ENCODE results near the gene GCAT.

The GCAT gene

DNA sequence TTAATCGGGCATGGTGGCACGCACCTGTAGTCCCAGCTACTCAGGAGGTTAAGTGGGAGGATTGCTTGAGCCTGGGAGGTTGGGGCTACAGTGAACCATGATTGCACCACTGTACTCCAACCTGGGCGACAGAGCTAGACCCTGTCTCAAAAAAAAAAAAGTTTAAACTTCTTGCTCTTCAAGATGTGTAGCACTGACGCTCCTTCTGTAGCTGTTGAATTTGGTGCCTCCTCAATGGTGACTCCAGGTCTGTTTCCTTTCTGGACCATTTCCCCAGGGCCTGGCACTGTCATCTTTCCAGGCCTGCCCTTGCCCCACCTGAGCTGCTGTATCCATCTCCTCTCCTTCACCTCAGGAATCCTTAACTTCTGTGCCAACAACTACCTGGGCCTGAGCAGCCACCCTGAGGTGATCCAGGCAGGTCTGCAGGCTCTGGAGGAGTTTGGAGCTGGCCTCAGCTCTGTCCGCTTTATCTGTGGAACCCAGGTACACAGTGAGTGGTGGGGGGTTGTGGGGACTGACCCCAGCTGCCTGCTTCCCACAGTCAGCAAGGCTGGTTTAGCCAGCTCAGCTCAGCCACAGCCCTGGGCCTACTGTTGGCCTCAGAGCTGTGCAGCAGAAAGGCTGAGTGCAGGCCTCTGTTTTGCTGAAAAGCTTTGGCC lies 2.1 kb downstream of the GCAT start:
- no peak for DNase-seq (ENCODE audit: low read depth in 2 of 2)

DNA sequence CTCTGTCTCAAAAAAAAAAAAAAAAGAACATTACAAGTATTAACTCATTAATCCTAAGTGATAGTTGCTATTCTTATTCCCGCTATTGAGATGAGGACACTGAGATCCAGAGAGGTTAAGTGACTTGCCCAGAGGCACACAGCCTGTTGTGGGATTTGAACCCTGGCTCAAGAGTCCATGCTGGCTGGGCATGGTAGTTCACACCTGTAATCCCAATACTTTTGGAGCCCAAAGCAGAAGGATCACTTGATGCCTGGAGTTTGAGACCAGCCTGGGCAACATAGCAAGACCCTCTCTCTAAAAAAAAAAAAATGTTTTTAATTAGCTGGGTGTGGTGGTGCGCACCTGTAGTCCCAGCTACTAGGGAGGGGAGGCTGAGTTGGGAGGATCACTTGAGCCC lies 4.1 kb downstream of the GCAT start:
- no peak for DNase-seq (ENCODE audit: low read depth in 2 of 2)

DNA sequence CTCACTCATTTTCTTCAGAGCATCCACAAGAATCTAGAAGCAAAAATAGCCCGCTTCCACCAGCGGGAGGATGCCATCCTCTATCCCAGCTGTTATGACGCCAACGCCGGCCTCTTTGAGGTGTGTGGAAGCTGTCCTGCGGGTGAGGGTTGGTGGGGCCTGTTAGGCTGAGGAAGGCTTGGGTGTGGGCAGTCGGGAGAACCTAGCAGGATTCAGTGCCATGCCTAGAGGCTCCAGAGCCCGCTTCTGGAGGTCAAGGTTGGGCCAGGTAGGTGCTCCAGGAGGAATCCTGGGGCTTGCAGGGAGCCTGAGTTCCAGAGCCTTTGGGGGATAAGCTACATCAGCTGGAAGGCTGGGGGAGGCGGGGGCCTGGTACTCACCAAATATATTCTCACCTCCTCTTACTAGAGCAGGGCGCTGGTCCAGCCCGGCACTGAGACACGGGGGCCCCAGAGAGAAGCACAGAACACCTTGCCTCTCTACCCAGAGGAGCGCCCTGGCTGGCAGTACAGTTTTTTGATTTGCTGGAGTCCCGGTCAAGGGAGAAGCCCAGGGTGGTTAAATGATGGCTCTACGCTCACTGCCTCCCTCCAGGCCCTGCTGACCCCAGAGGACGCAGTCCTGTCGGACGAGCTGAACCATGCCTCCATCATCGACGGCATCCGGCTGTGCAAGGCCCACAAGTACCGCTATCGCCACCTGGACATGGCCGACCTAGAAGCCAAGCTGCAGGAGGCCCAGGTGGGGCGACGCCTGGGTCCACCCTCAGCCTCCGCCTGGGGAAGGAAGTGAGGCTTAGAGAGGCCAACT lies 5.3 kb downstream of the GCAT start:
- no peak for DNase-seq (ENCODE audit: low read depth in 2 of 2)

DNA sequence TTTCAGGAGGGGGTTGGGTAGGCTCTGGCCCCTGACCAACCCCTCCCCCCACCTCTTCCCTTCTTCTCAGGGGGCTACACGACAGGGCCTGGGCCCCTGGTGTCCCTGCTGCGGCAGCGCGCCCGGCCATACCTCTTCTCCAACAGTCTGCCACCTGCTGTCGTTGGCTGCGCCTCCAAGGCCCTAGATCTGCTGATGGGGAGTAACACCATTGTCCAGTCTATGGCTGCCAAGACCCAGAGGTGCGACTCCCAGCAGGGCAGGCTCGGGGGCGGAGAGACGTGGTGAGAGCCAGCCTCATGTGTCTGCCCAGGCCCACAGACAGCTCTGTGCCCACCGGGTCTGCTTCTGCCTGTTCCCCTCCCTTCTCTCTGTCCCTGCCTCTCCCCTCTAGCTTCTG lies 7.9 kb downstream of the GCAT start:
- DNase-seq (ENCODE audit: low read depth in 2 of 2) = no peak

DNA sequence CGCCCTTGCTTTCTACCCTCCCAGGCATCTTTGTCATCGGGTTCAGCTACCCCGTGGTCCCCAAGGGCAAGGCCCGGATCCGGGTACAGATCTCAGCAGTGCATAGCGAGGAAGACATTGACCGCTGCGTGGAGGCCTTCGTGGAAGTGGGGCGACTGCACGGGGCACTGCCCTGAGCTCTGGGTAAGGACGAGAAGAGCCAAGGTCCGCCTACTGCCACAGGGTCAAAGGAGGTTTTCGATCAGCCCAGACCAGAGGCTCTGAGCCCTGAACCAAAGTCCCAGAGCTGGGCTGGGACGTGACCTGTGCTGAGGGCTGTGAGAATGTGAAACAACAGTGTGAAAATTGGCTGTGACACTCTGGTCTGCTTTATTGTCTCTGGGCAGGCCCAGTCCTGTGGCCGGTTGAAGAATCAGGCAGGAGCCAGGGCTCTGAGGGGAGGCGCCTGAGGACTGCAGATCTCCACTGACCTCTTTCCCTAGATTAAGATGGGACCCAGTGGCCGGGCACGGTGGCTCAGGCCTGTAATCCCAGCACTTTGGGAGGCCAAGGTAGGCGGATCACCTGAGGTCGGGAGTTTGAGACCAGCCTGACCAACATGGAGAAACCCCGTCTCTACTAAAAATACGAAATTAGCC lies 8.9 kb downstream of the GCAT start:
- no peak for DNase-seq (ENCODE audit: low read depth in 2 of 2)

DNA sequence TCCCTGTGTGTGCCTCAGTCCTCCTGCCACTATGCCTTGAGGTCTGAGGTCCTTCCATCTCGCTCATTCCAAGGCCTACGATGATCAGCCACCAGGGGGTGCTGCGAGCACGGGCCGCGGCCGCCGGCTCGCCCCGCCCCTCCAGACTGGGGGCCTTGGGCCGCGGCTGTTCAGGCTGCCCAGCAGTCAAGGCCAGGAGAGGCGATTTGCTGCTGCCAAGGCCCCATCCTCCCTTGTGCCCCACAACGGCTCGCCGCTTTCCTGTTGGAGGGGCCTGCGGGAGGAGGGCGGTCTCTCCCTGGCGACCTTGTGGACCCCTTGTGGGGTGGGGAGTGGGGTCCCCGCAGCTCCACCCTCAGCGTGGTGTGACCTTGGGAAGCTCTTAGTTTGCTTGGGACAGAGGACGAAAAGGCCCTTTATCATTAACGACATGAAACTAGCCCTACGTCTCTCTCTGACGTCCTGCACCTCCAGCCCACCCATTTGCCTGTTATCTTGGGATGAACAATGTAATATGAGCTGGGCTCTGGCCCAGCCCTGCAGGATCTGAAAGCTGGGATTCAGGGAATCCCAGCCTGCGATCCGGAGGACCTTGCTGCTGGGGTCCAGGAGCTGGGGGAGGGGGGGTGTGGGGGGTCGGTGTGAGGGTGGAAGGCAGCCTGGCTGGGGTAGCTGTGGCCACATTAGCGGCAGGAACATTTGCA lies 10.1 kb downstream of the GCAT start:
- DNase-seq (ENCODE audit: low read depth in 2 of 2) = peak; percentile 80 to 86

DNA sequence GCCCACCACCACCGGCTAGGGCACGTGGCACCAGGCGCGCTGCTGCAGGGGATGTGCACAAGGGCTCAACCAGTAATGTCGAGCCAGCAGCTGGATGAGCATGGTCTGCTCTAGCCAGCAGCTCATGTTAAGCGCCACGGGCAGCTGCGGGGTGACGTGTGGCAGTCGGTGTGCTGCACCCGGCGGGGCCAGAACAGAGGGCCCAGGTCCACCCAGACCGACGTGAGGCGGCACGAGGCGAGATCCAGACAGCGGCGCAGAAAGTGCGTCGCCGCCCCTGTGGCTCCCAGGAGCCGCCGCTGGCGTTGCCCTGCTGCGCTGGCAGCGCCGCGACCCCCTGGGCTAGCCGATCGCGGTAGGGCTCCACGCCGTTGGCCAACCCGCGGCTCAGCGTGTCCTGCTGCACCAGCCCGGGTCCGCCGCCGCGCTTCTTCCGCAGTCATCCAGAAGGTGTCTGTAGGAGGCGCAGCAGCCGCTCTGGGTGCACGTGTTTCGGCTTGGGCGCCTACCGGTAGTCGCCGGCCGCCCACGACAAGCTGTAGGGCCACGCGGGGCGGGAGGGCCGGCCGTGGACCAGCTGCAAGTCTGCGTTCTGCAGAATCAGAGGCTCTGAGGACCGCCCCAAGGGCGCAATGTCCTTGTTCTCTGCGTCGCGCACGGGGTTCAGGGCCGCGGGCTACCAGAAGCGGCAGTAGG lies 10.8 kb downstream of the GCAT start:
- peak; percentile 49 to 61 for DNase-seq (ENCODE audit: low read depth in 2 of 2)

DNA sequence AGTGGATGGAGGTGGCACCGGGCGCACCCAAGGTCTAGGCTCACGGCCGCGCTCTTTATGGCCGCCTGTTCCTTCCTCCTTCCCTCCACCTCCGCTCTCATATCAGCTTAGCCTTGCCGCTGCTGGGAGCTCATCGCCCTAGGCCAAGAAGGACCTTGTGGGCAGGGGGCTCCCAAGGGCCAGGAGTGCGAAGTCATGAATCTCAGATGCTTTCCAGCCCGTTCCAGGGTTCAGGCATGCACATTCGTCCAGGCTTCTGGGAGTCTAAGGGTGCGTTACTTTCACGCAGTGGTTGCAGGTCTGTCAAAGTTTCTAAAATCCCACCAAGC lies 11.3 kb downstream of the GCAT start:
- no peak for DNase-seq (ENCODE audit: low read depth in 2 of 2)

DNA sequence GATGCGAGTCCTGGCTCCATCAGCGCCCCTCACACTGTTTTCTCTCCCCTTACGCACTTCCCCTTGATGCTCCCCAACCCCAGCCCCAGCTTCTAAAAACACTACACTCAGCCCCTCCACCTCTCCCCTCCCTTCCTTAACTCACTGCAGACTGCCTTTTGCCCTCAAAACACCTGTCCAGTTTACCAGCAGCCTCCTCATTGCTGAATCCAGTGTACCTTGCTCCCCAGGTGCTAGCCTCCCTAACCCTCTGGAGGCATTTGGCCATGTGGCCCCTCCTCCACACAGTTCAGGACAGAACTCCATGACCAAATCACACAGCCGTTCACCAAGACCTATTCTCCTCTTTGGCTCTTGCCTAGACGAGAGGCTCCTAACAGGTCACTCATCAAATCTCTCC lies 12.6 kb downstream of the GCAT start:
- DNase-seq (ENCODE audit: low read depth in 2 of 2) = no peak

DNA sequence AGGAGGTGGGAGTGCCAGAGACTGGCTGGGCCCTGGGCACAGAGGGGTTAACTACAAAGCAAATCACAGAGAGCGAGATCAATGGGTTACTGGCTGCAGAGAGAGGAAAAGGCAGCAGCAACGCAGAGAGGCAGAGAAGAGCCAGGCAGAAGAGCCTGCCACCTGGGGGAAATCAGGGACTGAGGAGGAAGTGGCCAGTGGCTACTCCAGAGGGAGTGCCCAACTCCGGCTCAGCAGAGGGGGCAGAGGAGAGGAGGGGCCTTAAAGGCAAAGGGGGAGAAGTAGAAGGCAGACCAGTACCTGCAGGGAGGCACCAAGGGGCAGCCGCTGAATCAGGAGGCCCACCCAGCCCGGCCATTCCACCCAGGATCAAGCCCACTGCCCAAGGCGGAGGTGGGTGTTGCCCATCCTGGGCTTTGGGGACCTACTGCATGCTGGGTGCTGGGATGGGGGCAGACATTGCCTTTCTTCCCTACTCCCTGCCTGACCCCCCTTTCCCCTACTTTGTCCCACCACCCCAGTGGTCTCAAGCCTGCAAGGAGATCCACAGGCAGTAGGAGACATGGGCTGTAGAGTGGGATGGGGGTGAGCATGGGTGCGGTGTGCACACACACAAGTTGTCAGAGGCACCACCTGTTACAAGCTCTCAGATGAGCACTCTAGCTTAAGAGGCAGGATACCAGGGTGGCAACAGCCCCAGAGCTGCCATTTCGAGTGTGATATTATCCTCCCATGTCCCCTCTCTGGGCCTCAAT lies 14.5 kb downstream of the GCAT start:
- DNase-seq (ENCODE audit: low read depth in 2 of 2) = no peak

DNA sequence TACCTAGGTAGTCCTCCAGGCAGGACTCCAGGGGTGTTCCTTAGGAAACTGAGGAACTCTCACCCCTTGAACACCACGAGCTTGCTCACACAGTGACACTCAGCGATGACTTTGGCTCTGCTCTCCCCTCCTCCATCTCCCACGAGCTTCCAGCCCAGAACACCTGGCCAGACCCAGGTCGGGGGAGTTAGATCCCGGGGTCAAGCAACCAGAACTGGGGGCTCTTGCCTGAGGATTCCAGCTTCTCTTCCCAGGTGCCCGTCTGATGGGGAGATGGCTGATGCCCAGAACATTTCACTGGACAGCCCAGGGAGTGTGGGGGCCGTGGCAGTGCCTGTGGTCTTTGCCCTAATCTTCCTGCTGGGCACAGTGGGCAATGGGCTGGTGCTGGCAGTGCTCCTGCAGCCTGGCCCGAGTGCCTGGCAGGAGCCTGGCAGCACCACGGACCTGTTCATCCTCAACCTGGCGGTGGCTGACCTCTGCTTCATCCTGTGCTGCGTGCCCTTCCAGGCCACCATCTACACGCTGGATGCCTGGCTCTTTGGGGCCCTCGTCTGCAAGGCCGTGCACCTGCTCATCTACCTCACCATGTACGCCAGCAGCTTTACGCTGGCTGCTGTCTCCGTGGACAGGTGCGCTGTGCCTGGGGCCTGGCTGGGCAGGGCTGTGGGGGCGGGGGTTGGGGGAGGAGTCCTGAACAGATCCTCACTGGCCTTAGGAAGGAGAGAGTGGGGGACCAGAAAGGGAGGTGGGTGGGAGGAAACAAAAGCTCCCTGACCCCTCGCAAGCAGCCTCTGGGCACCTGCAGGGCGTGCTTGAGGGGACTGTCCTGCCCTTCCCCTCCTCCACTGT lies 15.6 kb downstream of the GCAT start, which contains the start of gene GALR3:
Gene GALR3 (plus strand): TSS at position 249 of the 852 bp plus-strand sequence. CDS start 25 bp downstream, at position 274.
- no peak for DNase-seq (ENCODE audit: low read depth in 2 of 2)

DNA sequence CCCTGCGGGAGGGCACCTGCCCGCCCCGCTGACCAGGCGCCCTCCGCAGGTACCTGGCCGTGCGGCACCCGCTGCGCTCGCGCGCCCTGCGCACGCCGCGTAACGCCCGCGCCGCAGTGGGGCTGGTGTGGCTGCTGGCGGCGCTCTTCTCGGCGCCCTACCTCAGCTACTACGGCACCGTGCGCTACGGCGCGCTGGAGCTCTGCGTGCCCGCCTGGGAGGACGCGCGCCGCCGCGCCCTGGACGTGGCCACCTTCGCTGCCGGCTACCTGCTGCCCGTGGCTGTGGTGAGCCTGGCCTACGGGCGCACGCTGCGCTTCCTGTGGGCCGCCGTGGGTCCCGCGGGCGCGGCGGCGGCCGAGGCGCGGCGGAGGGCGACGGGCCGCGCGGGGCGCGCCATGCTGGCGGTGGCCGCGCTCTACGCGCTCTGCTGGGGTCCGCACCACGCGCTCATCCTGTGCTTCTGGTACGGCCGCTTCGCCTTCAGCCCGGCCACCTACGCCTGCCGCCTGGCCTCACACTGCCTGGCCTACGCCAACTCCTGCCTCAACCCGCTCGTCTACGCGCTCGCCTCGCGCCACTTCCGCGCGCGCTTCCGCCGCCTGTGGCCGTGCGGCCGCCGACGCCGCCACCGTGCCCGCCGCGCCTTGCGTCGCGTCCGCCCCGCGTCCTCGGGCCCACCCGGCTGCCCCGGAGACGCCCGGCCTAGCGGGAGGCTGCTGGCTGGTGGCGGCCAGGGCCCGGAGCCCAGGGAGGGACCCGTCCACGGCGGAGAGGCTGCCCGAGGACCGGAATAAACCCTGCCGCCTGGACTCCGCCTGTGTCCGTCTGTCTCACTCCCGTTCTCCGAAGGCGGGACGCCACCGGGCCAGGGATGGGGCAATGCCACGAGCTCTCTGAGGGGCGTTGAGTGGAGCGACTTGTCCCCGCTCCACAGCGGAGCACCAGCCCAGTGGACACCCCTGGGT lies 17.2 kb downstream of the GCAT start:
- no peak for DNase-seq (ENCODE audit: low read depth in 2 of 2)

DNA sequence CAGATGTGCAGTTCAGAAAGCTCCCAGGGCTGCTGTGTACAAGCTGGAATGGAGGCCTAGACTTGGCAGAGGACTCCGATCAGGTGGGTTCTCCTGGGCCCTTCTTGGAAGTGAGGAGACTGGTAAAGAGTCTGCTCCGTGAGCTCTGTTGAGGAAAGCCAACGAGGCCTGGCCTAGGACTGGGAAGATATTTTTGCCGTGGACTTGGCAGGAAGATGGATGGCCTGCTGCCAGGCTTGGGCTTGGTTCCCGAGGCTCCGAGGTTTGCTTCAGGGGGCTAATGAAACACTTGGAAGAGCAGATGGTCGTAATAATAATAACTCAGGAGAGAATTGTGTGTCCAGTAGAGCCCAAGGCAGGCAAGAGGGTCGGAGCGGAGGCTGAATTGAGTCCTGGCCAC lies 19.3 kb downstream of the GCAT start:
- no peak for DNase-seq (ENCODE audit: low read depth in 2 of 2)

DNA sequence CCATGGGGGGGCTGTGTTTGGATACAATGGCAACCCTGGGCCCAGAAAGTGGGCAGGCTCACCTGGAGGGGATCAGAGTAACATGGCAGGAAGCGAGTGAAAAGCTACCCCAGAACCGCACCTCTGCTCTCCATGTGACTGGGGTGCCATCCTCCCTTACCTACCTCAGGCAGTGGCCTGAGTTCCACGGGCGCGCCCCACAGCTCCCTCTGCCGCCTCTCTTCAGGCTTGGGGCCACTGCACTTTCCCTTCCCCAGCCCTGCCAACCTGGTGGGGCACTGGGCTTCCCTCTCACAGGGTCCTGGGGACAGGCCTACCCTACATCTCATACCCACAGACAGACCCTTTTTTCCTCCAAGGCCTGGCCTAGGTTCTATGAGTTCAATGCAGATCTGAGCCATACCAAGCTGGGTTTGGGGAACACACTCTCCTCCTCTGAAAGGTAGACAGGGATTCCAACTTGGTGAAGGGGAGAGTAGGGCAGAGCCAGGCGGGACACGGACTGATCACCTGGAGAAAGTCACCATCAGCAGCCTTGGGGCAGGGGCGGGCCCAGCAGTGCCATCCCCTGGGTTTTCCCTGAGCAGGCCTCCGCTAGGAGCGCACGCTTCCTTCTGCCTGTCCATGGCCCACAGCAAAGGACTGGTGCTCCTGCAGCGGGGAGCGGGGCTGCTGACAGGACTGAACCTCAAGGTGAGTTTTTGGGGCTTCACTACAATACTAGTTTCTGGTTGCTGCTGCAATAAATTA lies 22.5 kb downstream of the GCAT start:
- no peak for DNase-seq (ENCODE audit: low read depth in 2 of 2)

DNA sequence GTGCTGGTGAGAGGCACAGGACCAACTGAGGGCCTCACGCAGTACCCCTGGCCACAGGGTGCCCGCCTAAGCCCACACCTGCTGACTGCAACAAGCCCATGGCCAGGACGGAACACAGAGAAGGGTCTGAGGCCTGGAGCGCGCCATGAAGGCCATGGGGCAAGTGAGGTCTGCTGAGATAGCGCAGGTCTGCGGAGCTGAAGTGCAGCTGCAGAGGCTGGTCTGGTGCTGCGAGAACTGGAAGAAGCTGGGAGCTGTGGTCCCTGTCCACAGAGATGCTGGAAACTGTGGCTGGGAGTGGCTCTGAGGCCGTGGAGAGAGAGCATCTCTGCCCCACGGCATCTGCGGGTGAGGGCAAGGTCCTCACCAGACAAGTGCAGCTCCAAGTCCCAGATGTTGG lies 23.7 kb downstream of the GCAT start:
- no peak for DNase-seq (ENCODE audit: low read depth in 2 of 2)

DNA sequence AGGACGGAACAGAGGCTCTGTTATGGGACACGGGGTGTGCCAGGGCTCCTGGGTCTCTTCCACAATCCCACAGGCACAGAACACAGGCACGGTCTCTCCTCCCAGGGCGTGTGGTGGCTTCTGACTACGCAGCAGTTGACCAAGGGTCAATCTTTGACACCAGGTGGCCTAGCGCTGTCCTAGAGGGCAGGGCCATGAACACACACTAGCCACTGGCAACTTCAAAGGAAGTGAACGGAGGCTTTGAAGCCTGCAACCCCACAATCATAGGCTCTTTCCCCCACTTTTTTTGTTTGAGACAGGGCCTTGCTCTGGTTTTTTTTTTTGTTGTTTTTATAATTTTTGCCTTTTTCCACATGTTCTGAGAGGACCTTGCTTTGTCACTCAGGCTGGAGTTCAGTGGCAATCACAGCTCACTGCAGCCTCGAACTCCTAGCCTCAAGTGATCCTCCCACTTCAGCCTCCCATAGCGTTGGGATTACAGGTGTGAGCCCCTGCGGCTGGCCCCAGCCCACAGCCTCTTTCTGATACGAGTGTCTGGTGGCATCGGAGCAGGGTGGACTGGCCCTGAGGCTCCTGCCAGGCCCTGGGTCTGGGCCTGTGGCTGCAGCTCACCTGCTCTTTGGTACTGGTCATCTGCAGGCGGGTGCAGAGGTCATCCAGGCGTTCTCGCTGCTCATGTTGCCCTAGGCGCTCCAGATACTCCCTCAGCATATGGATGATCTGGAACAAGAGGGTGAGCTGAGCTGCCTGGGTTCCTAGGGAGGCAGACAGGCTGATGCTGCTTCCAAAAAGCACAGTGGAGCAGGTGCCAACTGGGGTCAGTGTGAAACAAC lies 24.5 kb downstream of the GCAT start:
- DNase-seq (ENCODE audit: low read depth in 2 of 2) = no peak

Measured in stimulated activated CD4-positive, alpha-beta T cell treated with anti-CD3 and anti-CD28 coated beads, Interleukin-1b, Interleukin-23, amount 100 ng/mL, for 4 hours (primary cell).